Left renal pelvis (tissue), 4 donors: ENCODE measurements around the gene KIAA1671. TPM values are rescaled to one million over a fixed set of nuclear protein-coding genes. Genes with fewer than 3 reads are reported as not detected.
"Not testable (repeated sequence)": the region's sequence is repeated elsewhere in the genome, so short reads cannot be mapped to it uniquely, and the experiment has no call there.

Source experiments
- DNase-seq, 4 donors: peaks; one replicate each; pipeline ENCODE4 v3.0.0-alpha.2; 2013; ENCODE audit warnings: low read depth in 4 of 4, low spot score in 3 of 4
- polyA plus RNA-seq, 4 donors: library from polyadenylated mRNA; unstranded; fragments of 120-200 nt; gene quantifications; one replicate each; pipeline ENCODE4 v1.2.1, GENCODE V29; 2013; ENCODE audit not compliant: insufficient read length in 4 of 4

The KIAA1671 gene
- polyA plus RNA-seq, 4 donors: 21.0 to 28.4 (median 24.1) TPM

- no peak for DNase-seq
Measured at GRCh38 chr22:25183949-25184619, 231.6 kb downstream of the KIAA1671 start.

GRCh38 chr22:25186140-25186539 lies 233.6 kb downstream of the KIAA1671 start:
- DNase-seq: no peak

- no peak for DNase-seq
Measured at GRCh38 chr22:25187469-25187868, 235.0 kb downstream of the KIAA1671 start.

- DNase-seq: no peak
Measured at GRCh38 chr22:25192406-25192805, 239.9 kb downstream of the KIAA1671 start.

GRCh38 chr22:25193130-25193529 lies 240.6 kb downstream of the KIAA1671 start:
- DNase-seq: no peak

- peak in 1 of 4 donors; percentile 22 for DNase-seq
Measured at GRCh38 chr22:25193548-25193947, 241.0 kb downstream of the KIAA1671 start.

GRCh38 chr22:25196326-25196725 lies 243.8 kb downstream of the KIAA1671 start:
- no peak for DNase-seq

GRCh38 chr22:25197340-25197739 lies 244.8 kb downstream of the KIAA1671 start:
- DNase-seq: no peak

- DNase-seq: peak in 3 of 4 donors; percentile 39 to 48 (median 42)
Measured at GRCh38 chr22:25199731-25200520, 247.4 kb downstream of the KIAA1671 start, which contains the start of gene CRYBB3. CRYBB3 (plus strand) TSS chr22:25199858; CDS start chr22:25201397, 1,539 bp downstream.

- no peak for DNase-seq
Measured at GRCh38 chr22:25200967-25201366, 248.5 kb downstream of the KIAA1671 start.

GRCh38 chr22:25201557-25202273 lies 249.2 kb downstream of the KIAA1671 start:
- DNase-seq: no peak

- DNase-seq: peak in 2 of 4 donors; percentile 35 to 42
Measured at GRCh38 chr22:25202290-25202921, 249.9 kb downstream of the KIAA1671 start.

GRCh38 chr22:25203082-25203481 lies 250.6 kb downstream of the KIAA1671 start:
- no peak for DNase-seq

- not testable (repeated sequence) for DNase-seq
Measured at GRCh38 chr22:25204547-25204946, 252.0 kb downstream of the KIAA1671 start.

- no peak for DNase-seq
Measured at GRCh38 chr22:25205847-25206246, 253.3 kb downstream of the KIAA1671 start.

GRCh38 chr22:25206998-25207397 lies 254.5 kb downstream of the KIAA1671 start:
- no peak for DNase-seq

- DNase-seq: no peak
Measured at GRCh38 chr22:25207553-25208157, 255.1 kb downstream of the KIAA1671 start.

GRCh38 chr22:25208328-25208727 lies 255.8 kb downstream of the KIAA1671 start:
- DNase-seq: no peak

- DNase-seq: no peak
Measured at GRCh38 chr22:25208743-25209505, 256.4 kb downstream of the KIAA1671 start.

- no peak for DNase-seq
Measured at GRCh38 chr22:25210793-25211192, 258.3 kb downstream of the KIAA1671 start.
